WTC11 (cell line): ENCODE measurements around the gene PSMD11. TPM values are rescaled to one million over a fixed set of nuclear protein-coding genes. Genes with fewer than 3 reads are reported as not detected.
A peak's percentile ranks its signal among the peaks of the same experiment; 100 is the strongest.

Experiments used
- ATAC-seq: fragments of 200-7000 bp; cut with Tn5 transposase; 2 replicates; pipeline ENCODE4 v1.10.0; 2021; ENCODE audit warnings: mild to moderate bottlenecking, moderate library complexity
- CTCF ChIA-PET: fragments of 300-600 bp; sonication (Branson Sonifier 250); formaldehyde crosslinking; loops from one replicate; lab custom pipeline; 2021; ENCODE audit warnings: antibody characterized with exemption; lab: Charles Lee
- POLR2A ChIA-PET: fragments of 350-600 bp; sonication (Branson Sonifier 250); formaldehyde crosslinking; loops from one replicate; lab custom pipeline; 2021; ENCODE audit warnings: antibody characterized with exemption; lab: Charles Lee
- DNase-seq: peaks from one replicate; pipeline ENCODE4 v3.0.0; 2021; ENCODE audit warnings: low spot score
- H3K27ac Mint-ChIP-seq: 2 replicates; pipeline ENCODE4 v1.8.0; 2021; ENCODE audit warnings: mixed read lengths
- H3K27me3 Mint-ChIP-seq: 2 replicates; pipeline ENCODE4 v1.8.0; 2021; ENCODE audit warnings: low read depth, mild to moderate bottlenecking, moderate library complexity, mixed read lengths
- H3K36me3 Mint-ChIP-seq: 2 replicates; pipeline ENCODE4 v1.8.0; 2021; ENCODE audit warnings: mixed read lengths
- H3K4me1 Mint-ChIP-seq: 2 replicates; pipeline ENCODE4 v1.8.0; 2022; ENCODE audit warnings: mixed read lengths
- H3K4me3 Mint-ChIP-seq: 2 replicates; pipeline ENCODE4 v1.8.0; 2021; ENCODE audit warnings: mild to moderate bottlenecking, moderate library complexity, mixed read lengths
- H3K9me3 Mint-ChIP-seq: 2 replicates; pipeline ENCODE4 v1.8.0; 2021; ENCODE audit warnings: mixed read lengths
- AFF4 ChIP-seq: sonication (generic); formaldehyde crosslinking; IDR thresholded peaks from 2 replicates; pipeline ENCODE4 v1.8.1; 2023; ENCODE audit warnings: mild to moderate bottlenecking, missing genetic modification reagents, borderline replicate concordance
- CREM ChIP-seq: sonication (generic); formaldehyde crosslinking; IDR thresholded peaks from 2 replicates; pipeline ENCODE4 v1.8.1; 2022; ENCODE audit warnings: mild to moderate bottlenecking, missing genetic modification reagents, moderate library complexity
- CTCF ChIP-seq: fragments of 200-600 bp; IDR thresholded peaks from 2 replicates; pipeline ENCODE4 v1.8.0; 2022; ENCODE audit warnings: antibody characterized with exemption
- E2F1 ChIP-seq: sonication (generic); formaldehyde crosslinking; IDR thresholded peaks from 2 replicates; pipeline ENCODE4 v1.8.0; 2022; ENCODE audit warnings: mild to moderate bottlenecking, missing genetic modification reagents
- ETV6 ChIP-seq: sonication (generic); formaldehyde crosslinking; IDR thresholded peaks from 2 replicates; pipeline ENCODE4 v1.8.1; 2022; ENCODE audit warnings: mild to moderate bottlenecking, missing genetic modification reagents
- IRF2 ChIP-seq: sonication (generic); formaldehyde crosslinking; IDR thresholded peaks from 2 replicates; pipeline ENCODE4 v1.8.0; 2022; ENCODE audit warnings: low read depth, missing genetic modification reagents, borderline replicate concordance
- JAZF1 ChIP-seq: fragments of 250-450 bp; sonication (Bioruptor Pico); IDR thresholded peaks from 2 replicates; pipeline ENCODE4 v1.9.0; 2021; ENCODE audit warnings: moderate library complexity, mild to moderate bottlenecking, inconsistent platforms
- MLX ChIP-seq: sonication (generic); formaldehyde crosslinking; IDR thresholded peaks from 2 replicates; pipeline ENCODE4 v1.8.1; 2023; ENCODE audit warnings: mild to moderate bottlenecking, missing genetic modification reagents, moderate library complexity
- NR2C2 ChIP-seq: sonication (generic); formaldehyde crosslinking; IDR thresholded peaks from 2 replicates; pipeline ENCODE4 v1.8.0; 2022; ENCODE audit warnings: mild to moderate bottlenecking, missing genetic modification reagents
- TEAD1 ChIP-seq: sonication (generic); formaldehyde crosslinking; IDR thresholded peaks from 2 replicates; pipeline ENCODE4 v1.8.0; 2022; ENCODE audit warnings: mild to moderate bottlenecking, missing genetic modification reagents
- TEAD4 ChIP-seq: sonication (generic); formaldehyde crosslinking; IDR thresholded peaks from 2 replicates; pipeline ENCODE4 v1.8.0; 2022; ENCODE audit warnings: mild to moderate bottlenecking, missing genetic modification reagents
- ZBTB43 ChIP-seq: sonication (generic); formaldehyde crosslinking; IDR thresholded peaks from 2 replicates; pipeline ENCODE4 v1.8.1; 2023; ENCODE audit warnings: mild to moderate bottlenecking, missing genetic modification reagents
- ZNF121 ChIP-seq: sonication (generic); formaldehyde crosslinking; IDR thresholded peaks from 2 replicates; pipeline ENCODE4 v1.8.0; 2023; ENCODE audit warnings: missing genetic modification reagents
- ZNF138 ChIP-seq: sonication (generic); formaldehyde crosslinking; conservative IDR thresholded peaks from 2 replicates; pipeline ENCODE4 v1.8.1; 2022; ENCODE audit warnings: mild to moderate bottlenecking, moderate library complexity, missing genetic modification reagents
- ZNF263 ChIP-seq: sonication (generic); formaldehyde crosslinking; IDR thresholded peaks from 2 replicates; pipeline ENCODE4 v1.8.1; 2022; ENCODE audit warnings: low read depth, mild to moderate bottlenecking, moderate library complexity, missing genetic modification reagents
- ZNF416 ChIP-seq: fragments of 250-450 bp; sonication (Bioruptor Pico); IDR thresholded peaks from 2 replicates; pipeline ENCODE4 v1.9.0; 2021; ENCODE audit warnings: mild to moderate bottlenecking, inconsistent platforms
- ZSCAN18 ChIP-seq: fragments of 250-450 bp; sonication (Bioruptor Pico); IDR thresholded peaks from 2 replicates; pipeline ENCODE4 v2.1.2; 2022; ENCODE audit warnings: mild to moderate bottlenecking, moderate library complexity
- total RNA-seq: library from RNA; stranded (reverse); gene quantifications from 3 replicates; pipeline ENCODE4 v1.2.3, GENCODE V29; 2021
- TF ChIP-seq, protein P1 (sequence below): sonication (generic); formaldehyde crosslinking; IDR thresholded peaks from 2 replicates; pipeline ENCODE4 v1.8.0; 2023; ENCODE audit warnings: missing genetic modification reagents, mild to moderate bottlenecking, borderline replicate concordance

Gene PSMD11
- total RNA-seq, 1 experiment from 2014 or later, result 155 TPM

GRCh38 chr17:32520104-32520701 lies 75.9 kb downstream of the PSMD11 start:
- ChIA-PET POLR2A (interaction anchor here (0.5 to 1.3 kb wide), 2 partner anchors 11 to 357 kb away, joined by 3 read pairs; no protein-coding TSS in a partner anchor), CTCF (no interaction called here)
- Mint-ChIP-seq H3K27ac (peak overlapping the region; percentile 98), H3K27me3 (peaks cover 6% of the 10 kb centered on the region), H3K36me3 (no peaks in the 10 kb centered on the region), H3K4me1 (peaks cover 76% of the 10 kb centered on the region), H3K9me3 (no peaks in the 10 kb centered on the region), H3K4me3 (peak overlapping the region; percentile 76)
- TF ChIP-seq IRF2 (no peak), JAZF1 (no peak), E2F1 (CRISPR knock-in tag) (no peak), NR2C2 (CRISPR knock-in tag) (no peak), ZBTB43 (CRISPR knock-in tag) (no peak), ZNF416 (CRISPR knock-in tag) (no peak), CREM (CRISPR knock-in tag) (no peak), TEAD1 (no peak), AFF4 (no peak), TEAD4 (CRISPR knock-in tag) (no peak), ZNF121 (CRISPR knock-in tag) (no peak), ETV6 (CRISPR knock-in tag) (no peak), MLX (CRISPR knock-in tag) (no peak), ZSCAN18 (CRISPR knock-in tag) (no peak), ZNF138 (no peak), ZNF263 (CRISPR knock-in tag) (no peak), CTCF (no peak)
- TF ChIP-seq, protein P1, sequence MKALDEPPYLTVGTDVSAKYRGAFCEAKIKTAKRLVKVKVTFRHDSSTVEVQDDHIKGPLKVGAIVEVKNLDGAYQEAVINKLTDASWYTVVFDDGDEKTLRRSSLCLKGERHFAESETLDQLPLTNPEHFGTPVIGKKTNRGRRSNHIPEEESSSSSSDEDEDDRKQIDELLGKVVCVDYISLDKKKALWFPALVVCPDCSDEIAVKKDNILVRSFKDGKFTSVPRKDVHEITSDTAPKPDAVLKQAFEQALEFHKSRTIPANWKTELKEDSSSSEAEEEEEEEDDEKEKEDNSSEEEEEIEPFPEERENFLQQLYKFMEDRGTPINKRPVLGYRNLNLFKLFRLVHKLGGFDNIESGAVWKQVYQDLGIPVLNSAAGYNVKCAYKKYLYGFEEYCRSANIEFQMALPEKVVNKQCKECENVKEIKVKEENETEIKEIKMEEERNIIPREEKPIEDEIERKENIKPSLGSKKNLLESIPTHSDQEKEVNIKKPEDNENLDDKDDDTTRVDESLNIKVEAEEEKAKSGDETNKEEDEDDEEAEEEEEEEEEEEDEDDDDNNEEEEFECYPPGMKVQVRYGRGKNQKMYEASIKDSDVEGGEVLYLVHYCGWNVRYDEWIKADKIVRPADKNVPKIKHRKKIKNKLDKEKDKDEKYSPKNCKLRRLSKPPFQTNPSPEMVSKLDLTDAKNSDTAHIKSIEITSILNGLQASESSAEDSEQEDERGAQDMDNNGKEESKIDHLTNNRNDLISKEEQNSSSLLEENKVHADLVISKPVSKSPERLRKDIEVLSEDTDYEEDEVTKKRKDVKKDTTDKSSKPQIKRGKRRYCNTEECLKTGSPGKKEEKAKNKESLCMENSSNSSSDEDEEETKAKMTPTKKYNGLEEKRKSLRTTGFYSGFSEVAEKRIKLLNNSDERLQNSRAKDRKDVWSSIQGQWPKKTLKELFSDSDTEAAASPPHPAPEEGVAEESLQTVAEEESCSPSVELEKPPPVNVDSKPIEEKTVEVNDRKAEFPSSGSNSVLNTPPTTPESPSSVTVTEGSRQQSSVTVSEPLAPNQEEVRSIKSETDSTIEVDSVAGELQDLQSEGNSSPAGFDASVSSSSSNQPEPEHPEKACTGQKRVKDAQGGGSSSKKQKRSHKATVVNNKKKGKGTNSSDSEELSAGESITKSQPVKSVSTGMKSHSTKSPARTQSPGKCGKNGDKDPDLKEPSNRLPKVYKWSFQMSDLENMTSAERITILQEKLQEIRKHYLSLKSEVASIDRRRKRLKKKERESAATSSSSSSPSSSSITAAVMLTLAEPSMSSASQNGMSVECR (CRISPR knock-in tag), result no peak
- DNase-seq, result no peak
- no peak for ATAC-seq
